Measurements from ENCODE around the gene TXLNB.
"Not testable (repeated sequence)": the region's sequence is repeated elsewhere in the genome, so short reads cannot be mapped to it uniquely, and the experiment has no call there.

Gene TXLNB

GRCh38 chr6:139240161-139241010 is 51.4 kb downstream of the TXLNB start:
- H3K4me3 ChIP-seq (ENCODE audit: low read depth, low read length): no peak overlapping the region

- H3K4me3 ChIP-seq (ENCODE audit: low read depth, low read length): no peak overlapping the region
These were observed 52.7 kb downstream of the TXLNB start for GRCh38 chr6:139239064-139239463.

GRCh38 chr6:139236105-139236504 is 55.7 kb downstream of the TXLNB start:
- H3K4me3 ChIP-seq (ENCODE audit: low read depth, low read length): no peak overlapping the region

GRCh38 chr6:139235661-139236060 is 56.1 kb downstream of the TXLNB start:
- no peak overlapping the region for H3K4me3 ChIP-seq (ENCODE audit: low read depth, low read length)

- not testable (repeated sequence) for H3K4me3 ChIP-seq (ENCODE audit: low read depth, low read length)
These were observed 57.6 kb downstream of the TXLNB start for GRCh38 chr6:139234193-139234592.

- no peak overlapping the region for H3K4me3 ChIP-seq (ENCODE audit: low read depth, low read length)
These were observed 60.6 kb downstream of the TXLNB start for GRCh38 chr6:139231206-139231605.

- no peak overlapping the region for H3K4me3 ChIP-seq (ENCODE audit: low read depth, low read length)
These were observed 61.4 kb downstream of the TXLNB start for GRCh38 chr6:139230391-139230840.

GRCh38 chr6:139228387-139228786 is 63.4 kb downstream of the TXLNB start:
- H3K4me3 ChIP-seq (ENCODE audit: low read depth, low read length): not testable (repeated sequence)

- no peak overlapping the region for H3K4me3 ChIP-seq (ENCODE audit: low read depth, low read length)
These were observed 72.1 kb downstream of the TXLNB start for GRCh38 chr6:139219746-139220145.

- H3K4me3 ChIP-seq (ENCODE audit: low read depth, low read length): no peak overlapping the region
These were observed 72.5 kb downstream of the TXLNB start for GRCh38 chr6:139219271-139219729.

- not testable (repeated sequence) for H3K4me3 ChIP-seq (ENCODE audit: low read depth, low read length)
These were observed 79.3 kb downstream of the TXLNB start for GRCh38 chr6:139212460-139212859.

GRCh38 chr6:139210766-139211165 is 81.0 kb downstream of the TXLNB start:
- not testable (repeated sequence) for H3K4me3 ChIP-seq (ENCODE audit: low read depth, low read length)

- H3K4me3 ChIP-seq (ENCODE audit: low read depth, low read length): no peak overlapping the region
These were observed 86.0 kb downstream of the TXLNB start for GRCh38 chr6:139205843-139206242.

- H3K4me3 ChIP-seq (ENCODE audit: low read depth, low read length): no peak overlapping the region
These were observed 86.8 kb downstream of the TXLNB start for GRCh38 chr6:139204978-139205377.

- H3K4me3 ChIP-seq (ENCODE audit: low read depth, low read length): no peak overlapping the region
These were observed 90.4 kb downstream of the TXLNB start for GRCh38 chr6:139201378-139201777.

- no peak overlapping the region for H3K4me3 ChIP-seq (ENCODE audit: low read depth, low read length)
These were observed 93.1 kb downstream of the TXLNB start for GRCh38 chr6:139198529-139199288.

- no peak overlapping the region for H3K4me3 ChIP-seq (ENCODE audit: low read depth, low read length)
These were observed 97.1 kb downstream of the TXLNB start for GRCh38 chr6:139194740-139195139.
